ENCODE results near the gene SARS1. TPM values are rescaled to one million over a fixed set of nuclear protein-coding genes. Genes with fewer than 3 reads are reported as not detected.

SARS1 gene
- total RNA-seq, 2 donors from 2014 or later: 131 to 132 TPM

DNA sequence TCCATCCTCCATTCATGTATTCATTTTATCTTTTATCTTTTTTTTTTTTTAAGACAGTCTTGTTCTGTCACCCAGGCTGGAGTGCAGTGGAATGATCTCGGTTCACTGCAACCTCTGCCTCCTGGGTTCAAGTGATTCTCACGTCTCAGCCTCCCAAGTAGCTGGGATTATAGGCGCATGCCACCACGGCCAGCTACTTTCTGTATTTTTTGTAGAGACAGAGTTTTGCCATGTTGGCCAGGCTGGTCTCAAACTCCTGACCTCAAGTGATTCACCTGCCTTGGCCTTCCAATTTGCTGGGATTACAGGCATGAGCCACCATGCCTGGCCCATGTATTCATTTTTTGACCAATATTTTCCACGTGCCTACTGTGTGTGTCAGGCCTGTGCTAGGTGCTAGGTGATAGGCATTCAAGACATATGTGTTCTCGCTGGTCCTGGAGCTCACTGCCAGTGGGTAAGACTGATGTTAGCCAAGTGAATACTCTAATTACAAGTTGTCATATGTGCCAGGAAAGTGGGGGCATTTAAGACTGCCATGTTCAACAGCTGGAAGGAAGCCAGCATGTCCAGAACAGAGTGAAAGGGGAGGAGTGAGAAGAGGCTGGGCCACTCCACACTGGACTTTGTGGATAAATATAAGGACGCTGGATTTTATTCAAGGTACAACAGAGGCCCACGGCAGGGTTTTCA, 30.3 kb downstream of the SARS1 start:
- intact Hi-C loops (cut with DNase I): no loop called here
- no peak for DNase-seq (ENCODE audit: low spot score)

DNA sequence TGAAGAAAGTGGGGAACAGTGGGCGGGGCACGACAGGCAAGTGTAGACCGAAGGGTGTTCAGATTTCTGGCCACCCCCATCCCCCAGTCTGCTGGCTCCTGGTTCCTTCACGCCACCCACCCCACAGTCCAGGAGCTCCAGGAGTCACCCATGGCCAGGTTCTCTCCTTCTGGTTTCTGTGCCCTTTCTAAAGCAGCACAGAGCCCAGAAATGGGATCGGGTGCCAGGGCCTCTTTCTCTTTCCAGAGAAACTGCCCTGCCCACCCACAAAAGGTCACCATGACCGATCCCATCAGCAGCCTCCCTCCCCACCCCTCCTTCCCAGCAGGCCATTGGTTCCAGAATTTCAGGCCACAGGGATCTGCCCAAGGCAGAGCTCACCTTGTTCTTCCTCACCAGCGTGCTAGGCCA, 32.4 kb downstream of the SARS1 start:
- DNase-seq (ENCODE audit: low spot score): no peak
- intact Hi-C loops (cut with DNase I): no loop called here

DNA sequence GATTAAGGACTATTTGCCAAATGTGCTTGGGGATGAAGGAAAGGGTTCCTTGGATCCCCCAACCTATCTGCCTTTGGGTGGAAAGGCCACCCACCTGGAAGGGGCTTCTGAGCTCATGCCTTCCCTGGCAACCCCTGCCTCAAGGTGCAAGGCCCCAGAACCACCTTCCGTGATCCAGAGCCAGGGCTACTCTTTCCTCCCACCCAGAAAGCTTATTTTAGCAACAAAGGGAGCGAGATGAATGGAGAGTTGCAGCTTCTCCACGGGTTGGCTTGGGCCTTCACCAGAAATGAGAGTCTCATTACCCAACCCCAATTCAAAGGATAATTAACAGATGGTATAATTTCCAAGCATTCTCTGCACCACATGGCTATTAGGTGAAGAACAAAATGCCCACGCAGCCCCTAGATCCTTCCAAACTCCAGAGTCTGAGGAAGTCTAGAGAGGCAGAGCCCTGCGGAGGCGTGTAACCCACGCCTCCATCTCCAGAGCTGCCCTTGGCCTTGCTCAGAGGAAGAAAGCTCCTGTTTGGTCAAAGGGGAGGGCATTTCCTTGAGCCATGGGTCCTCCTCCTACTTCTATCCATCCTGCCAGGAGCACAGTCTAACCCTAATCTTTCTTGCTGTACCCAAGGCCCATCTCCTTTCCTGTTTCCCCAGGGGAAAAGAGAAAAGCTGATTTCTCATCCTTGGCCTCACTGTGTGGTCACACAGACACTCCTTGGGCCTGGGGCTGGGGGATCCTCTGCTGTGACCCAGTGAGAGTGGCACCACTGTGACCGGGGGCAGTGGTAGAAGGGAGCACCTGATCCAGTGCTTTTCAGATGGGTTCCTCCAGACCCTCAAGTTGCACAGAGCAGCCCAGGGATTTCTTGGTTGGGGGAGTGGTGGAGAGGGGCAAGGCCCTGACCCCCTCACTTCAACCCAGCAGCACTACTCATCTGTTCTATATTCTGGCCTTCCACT, 34.0 kb downstream of the SARS1 start:
- DNase-seq (ENCODE audit: low spot score): no peak
- intact Hi-C loops (cut with DNase I): no loop called here

DNA sequence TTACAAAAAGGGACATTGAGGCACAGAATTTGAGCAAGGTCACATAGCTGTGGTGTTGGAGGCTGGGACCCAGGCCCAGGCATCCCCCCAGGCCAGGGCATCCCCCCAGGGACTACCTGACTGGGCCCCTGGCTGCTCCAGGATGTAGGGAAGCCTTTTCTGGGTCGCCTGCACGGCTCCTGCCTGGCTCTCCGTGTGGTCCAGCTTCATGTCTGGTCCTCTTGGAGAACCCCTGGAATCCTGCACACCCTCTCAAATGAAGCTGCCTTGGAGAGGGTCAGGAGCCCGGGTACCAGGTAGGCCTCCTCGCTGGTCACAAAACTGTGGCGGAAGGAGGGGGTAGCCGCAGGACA, 34.7 kb downstream of the SARS1 start:
- DNase-seq (ENCODE audit: low spot score): peak; percentile 58
- intact Hi-C loops (cut with DNase I): no loop called here

DNA sequence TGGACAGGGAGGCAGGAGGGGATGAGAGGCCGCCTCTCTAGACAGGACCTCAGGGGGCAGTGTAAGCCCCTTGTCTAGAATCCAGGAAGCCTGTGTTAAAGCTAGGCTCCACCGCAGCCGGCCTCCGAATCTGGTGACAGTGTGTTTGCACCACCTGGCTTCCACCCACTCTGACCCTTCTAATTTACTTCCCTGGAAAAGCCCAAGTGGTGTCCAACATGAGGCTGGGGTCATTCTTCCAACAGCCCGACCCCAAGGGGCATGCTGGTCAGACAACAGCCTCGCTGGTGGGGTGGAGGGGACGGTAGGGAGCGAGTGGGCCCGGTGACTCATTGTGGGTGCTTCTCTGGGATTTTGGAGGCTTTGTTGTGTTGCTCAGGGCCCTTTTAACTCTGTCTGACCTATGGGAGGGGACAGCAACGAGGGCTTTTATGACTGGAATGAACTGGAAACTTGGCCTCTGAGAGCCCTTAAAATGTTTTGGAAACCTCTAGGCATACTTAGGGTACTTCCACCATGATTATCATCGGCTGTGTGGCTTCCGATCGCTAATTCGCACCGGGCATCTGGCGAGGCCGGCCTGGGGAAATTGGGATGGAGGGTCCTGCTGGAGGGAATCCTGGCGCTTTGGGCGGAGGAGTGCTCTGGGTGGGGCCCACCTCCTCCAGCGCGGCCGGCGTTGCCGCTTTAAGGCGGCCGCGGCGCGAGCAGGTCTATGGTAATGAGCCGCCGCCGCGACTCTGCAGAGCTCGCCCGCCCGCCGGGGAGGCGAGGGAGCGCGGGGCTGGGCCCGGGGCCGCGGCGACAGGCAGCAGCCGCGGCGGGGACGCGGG, 35.3 kb downstream of the SARS1 start, which contains the start of gene CELSR2:
CELSR2 (plus strand) TSS at position 743 of the 833 bp plus-strand sequence. CDS start 541 bp downstream, outside the sequence.
- DNase-seq (ENCODE audit: low spot score): peak; percentile 85
- intact Hi-C loops (cut with DNase I): no loop called here

DNA sequence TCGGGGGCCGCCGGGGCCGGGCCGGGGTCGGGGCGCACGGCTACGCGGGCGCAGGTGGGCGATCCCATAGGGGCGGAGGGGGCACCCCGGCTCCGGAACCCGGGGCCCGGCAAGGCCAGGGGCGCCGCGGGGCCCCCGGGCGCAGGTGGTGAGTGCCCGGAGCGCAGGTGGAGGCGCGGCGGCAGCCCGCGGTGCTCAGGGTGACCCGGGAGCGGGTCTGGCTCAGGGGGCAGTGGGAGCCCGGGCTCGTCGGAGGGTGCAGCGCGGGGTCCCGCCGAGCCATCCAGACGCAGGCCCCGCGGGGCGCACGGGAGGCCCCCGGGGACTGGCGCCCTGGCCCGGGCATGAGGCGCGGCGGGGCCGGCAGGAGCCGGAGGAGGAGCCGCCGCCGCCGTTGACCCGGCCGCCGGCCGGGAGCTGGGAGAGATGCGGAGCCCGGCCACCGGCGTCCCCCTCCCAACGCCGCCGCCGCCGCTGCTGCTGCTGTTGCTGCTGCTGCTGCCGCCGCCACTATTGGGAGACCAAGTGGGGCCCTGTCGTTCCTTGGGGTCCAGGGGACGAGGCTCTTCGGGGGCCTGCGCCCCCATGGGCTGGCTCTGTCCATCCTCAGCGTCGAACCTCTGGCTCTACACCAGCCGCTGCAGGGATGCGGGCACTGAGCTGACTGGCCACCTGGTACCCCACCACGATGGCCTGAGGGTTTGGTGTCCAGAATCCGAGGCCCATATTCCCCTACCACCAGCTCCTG, 36.1 kb downstream of the SARS1 start:
- intact Hi-C loops (cut with DNase I): loop anchor here in 1 of 2 donors (5.0 kb wide), 1 partner anchor 637 kb away; no protein-coding TSS in a partner anchor

DNA sequence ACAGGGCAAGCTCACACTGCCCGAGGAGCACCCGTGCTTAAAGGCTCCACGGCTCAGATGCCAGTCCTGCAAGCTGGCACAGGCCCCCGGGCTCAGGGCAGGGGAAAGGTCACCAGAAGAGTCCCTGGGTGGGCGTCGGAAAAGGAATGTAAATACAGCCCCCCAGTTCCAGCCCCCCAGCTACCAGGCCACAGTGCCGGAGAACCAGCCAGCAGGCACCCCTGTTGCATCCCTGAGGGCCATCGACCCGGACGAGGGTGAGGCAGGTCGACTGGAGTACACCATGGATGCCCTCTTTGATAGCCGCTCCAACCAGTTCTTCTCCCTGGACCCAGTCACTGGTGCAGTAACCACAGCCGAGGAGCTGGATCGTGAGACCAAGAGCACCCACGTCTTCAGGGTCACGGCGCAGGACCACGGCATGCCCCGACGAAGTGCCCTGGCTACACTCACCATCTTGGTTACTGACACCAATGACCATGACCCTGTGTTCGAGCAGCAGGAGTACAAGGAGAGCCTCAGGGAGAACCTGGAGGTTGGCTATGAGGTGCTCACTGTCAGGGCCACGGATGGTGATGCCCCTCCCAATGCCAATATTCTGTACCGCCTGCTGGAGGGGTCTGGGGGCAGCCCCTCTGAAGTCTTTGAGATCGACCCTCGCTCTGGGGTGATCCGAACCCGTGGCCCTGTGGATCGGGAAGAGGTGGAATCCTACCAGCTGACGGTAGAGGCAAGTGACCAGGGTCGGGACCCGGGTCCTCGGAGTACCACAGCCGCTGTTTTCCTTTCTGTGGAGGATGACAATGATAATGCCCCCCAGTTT, 36.9 kb downstream of the SARS1 start:
- DNase-seq (ENCODE audit: low spot score): peak; percentile 78
- intact Hi-C loops (cut with DNase I): loop anchor here in 1 of 2 donors (5.0 kb wide), 1 partner anchor 637 kb away; no protein-coding TSS in a partner anchor

More for the DNA sequence above, 36.1 kb downstream of the SARS1 start:
- DNase-seq (ENCODE audit: low spot score): peak; percentile 81

DNA sequence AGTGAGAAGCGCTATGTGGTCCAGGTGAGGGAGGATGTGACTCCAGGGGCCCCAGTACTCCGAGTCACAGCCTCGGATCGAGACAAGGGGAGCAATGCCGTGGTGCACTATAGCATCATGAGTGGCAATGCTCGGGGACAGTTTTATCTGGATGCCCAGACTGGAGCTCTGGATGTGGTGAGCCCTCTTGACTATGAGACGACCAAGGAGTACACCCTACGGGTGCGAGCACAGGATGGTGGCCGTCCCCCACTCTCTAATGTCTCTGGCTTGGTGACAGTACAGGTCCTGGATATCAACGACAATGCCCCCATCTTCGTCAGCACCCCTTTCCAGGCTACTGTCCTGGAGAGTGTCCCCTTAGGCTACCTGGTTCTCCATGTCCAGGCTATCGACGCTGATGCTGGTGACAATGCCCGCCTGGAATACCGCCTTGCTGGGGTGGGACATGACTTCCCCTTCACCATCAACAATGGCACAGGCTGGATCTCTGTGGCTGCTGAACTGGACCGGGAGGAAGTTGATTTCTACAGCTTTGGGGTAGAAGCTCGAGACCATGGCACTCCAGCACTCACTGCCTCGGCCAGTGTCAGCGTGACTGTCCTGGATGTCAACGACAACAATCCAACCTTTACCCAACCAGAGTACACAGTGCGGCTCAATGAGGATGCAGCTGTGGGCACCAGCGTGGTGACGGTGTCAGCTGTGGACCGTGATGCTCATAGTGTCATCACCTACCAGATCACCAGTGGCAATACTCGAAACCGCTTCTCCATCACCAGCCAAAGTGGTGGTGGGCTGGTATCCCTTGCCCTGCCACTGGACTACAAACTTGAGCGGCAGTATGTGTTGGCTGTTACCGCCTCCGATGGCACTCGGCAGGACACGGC, 37.8 kb downstream of the SARS1 start:
- intact Hi-C loops (cut with DNase I): loop anchor here in 1 of 2 donors (5.0 kb wide), 1 partner anchor 636 kb away; no protein-coding TSS in a partner anchor
- DNase-seq (ENCODE audit: low spot score): no peak

DNA sequence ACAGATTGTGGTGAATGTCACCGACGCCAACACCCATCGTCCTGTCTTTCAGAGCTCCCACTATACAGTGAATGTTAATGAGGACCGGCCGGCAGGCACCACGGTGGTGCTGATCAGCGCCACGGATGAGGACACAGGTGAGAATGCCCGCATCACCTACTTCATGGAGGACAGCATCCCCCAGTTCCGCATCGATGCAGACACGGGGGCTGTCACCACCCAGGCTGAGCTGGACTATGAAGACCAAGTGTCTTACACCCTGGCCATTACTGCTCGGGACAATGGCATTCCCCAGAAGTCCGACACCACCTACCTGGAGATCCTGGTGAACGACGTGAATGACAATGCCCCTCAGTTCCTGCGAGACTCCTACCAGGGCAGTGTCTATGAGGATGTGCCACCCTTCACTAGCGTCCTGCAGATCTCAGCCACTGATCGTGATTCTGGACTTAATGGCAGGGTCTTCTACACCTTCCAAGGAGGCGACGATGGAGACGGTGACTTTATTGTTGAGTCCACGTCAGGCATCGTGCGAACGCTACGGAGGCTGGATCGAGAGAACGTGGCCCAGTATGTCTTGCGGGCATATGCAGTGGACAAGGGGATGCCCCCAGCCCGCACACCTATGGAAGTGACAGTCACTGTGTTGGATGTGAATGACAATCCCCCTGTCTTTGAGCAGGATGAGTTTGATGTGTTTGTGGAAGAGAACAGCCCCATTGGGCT, 38.6 kb downstream of the SARS1 start:
- intact Hi-C loops (cut with DNase I): loop anchor here in 1 of 2 donors (5.0 kb wide), 1 partner anchor 635 kb away; no protein-coding TSS in a partner anchor

DNA sequence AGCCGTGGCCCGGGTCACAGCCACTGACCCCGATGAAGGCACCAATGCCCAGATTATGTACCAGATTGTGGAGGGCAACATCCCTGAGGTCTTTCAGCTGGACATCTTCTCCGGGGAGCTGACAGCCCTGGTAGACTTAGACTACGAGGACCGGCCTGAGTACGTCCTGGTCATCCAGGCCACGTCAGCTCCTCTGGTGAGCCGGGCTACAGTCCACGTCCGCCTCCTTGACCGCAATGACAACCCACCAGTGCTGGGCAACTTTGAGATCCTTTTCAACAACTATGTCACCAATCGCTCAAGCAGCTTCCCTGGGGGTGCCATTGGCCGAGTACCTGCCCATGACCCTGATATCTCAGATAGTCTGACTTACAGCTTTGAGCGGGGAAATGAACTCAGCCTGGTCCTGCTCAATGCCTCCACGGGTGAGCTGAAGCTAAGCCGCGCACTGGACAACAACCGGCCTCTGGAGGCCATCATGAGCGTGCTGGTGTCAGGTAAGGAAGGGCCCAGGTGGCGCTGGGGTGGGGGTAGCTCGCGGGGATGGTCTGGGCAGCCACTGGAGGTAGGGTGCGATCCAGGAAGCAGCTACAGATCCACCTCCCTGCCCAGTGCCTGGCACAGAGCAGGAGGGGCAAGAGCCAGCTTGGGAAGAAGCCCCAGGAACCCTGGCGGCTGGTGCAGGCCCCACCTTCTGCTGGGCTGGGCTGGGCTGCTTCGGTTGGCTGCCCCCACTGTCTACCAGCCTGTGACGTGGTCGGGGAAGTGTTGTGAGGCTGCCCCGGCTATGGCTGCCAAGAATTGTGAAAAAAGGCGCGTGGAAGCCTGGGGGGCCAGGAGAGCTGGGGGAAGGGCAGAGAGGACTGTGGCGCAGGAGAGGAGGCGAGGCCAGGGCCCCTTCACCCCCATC, 39.4 kb downstream of the SARS1 start:
- DNase-seq (ENCODE audit: low spot score): no peak
- intact Hi-C loops (cut with DNase I): loop anchor here in 1 of 2 donors (5.0 kb wide), 1 partner anchor 634 kb away; no protein-coding TSS in a partner anchor

More for the DNA sequence above, 38.6 kb downstream of the SARS1 start:
- DNase-seq (ENCODE audit: low spot score): no peak

DNA sequence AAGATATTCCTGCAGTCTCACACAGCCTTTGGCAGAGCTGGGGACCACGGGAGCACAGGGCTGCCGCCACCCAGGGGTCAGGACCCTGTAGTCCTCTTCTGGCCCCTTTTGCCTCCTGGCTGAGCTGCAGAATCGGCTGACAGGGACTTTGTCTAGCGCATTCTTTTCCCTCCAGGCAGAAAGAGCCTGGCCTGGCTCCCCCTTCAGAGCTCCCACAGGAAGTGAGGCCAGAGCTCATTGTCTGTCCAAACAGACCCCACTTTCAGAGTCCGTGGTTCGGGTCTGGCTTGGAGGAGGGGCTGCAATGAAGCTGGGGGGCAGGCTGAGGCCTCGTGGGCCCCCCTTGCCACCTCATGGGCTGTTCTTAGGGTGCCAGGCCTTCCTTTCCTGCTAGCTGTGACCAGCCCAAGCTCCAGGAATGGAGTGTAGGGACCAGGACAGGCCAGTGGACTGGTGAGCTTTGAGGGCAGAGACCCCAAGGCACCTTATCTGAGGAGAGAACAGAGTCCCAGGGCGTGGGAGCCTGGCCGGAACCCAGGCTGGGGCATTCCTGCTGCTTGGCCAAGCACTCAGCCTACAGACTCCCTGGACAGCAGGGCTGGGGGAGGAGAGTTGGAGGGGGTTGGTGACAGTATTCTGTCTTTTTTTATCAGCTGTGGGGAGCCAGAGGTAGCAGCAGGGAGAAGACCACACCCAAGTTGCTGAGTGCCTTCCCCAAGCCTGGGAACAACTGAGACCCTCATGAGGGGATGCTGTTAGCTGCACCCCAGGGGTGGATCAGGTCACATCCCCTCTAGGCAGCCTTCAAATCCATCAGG, 40.3 kb downstream of the SARS1 start:
- no peak for DNase-seq (ENCODE audit: low spot score)
- intact Hi-C loops (cut with DNase I): loop anchor here in 1 of 2 donors (5.0 kb wide), 1 partner anchor 633 kb away; no protein-coding TSS in a partner anchor

DNA sequence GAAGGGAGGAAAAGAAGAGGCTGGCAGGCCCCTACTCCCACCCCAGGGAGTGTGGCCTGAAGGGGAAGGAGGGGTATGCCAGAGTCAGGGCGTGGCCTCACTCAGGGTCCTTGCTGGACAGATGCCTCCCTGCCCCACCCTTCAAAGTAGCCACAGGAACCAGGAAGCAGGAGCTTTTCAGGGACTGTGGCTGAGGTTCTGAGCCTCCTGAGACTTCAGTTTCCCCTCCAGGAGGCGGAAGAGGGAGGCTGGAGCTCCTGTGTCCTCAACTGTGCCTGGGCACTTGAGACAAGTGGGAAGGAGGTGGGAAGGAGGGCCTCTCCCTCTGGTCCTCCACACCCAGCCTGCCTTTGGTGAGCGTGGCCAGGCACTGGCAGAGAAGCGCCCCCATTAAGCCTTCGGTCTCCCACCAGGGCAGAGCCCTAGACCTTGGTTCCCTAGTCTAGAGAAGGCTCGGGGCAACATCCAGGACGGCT, 40.9 kb downstream of the SARS1 start:
- intact Hi-C loops (cut with DNase I): loop anchor here in 1 of 2 donors (1.0 to 5.0 kb wide), 2 partner anchors 20 to 633 kb away; no protein-coding TSS in a partner anchor
- DNase-seq (ENCODE audit: low spot score): peak; percentile 48

DNA sequence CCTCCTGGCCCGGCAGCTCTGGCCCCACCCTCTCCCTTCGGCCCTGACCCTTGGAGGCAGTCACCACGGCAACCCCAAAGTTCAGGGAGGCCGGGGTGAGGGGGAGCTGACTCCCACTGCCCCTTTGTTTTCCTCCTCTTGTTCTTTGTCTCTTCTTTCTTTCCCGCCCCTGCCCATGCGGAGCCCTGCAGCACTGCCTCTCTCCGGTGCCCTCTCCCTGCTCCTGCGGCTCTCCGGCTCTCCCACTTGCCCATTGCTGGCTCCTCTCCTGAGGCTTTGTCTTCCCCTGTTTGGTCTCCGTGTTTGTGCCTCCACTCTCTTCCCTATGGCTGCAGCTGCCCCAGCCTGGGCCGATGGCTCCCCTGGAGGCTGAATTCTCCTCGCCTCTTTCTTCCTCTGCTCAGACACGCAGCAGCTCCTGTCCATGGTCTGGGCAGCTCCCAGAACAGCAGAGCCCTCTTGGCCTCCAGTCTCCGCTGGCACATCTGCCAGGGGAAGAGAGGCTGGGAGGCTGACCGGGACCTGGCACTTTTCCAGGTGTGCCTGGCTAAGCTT, 41.5 kb downstream of the SARS1 start:
- no peak for DNase-seq (ENCODE audit: low spot score)
- intact Hi-C loops (cut with DNase I): loop anchor here in 1 of 2 donors (1.0 kb wide), 1 partner anchor 21 kb away; no protein-coding TSS in a partner anchor
